HepG2 (cell line): Measurements from ENCODE around the gene SLC35F6. TPM values are rescaled to one million over a fixed set of nuclear protein-coding genes. Genes with fewer than 3 reads are reported as not detected.

ENCODE experiments used
- ATAC-seq: fragments of 200-7000 bp; cut with Tn5 transposase; 3 replicates; pipeline ENCODE4 v1.9.1; 2020; ENCODE audit warnings: mild to moderate bottlenecking, moderate library complexity
- BruUV-seq: library from RNA; stranded (reverse); fragments of 400-500 nt; replicated peaks from 2 replicates; lab custom pipeline; 2021; lab: Mats Ljungman, UMichigan
- CTCF ChIA-PET: fragments of 300-600 bp; formaldehyde crosslinking; extraction: SDS; loops from one replicate; lab custom pipeline; 2021; ENCODE audit warnings: low total read pairs, inconsistent platforms, low intra/inter-chr PET ratio; lab: Yijun Ruan, JAX
- POLR2A ChIA-PET: fragments of 350-600 bp; sonication (Branson Sonifier 250); formaldehyde crosslinking; loops from one replicate; lab custom pipeline; 2020; ENCODE audit warnings: antibody characterized with exemption, inconsistent platforms; lab: Yijun Ruan, JAX
- DNase-seq: peaks from one replicate; pipeline ENCODE4 v3.0.0-alpha.2; 2015; ENCODE audit warnings: low spot score
- FAIRE-seq: peaks from 3 replicates; lab custom pipeline; 2011; peaks lifted over from hg19 to GRCh38; lab: Jason Lieb, UNC
- H2AFZ ChIP-seq: one replicate; pipeline ENCODE4 v1.6.1; 2011; ENCODE audit warnings: low read length, inconsistent platforms
- H3K27ac ChIP-seq: fragments of 300-600 bp; 3 replicates; pipeline ENCODE4 v1.8.0; 2011; ENCODE audit warnings: mixed run types, mild to moderate bottlenecking, mixed read lengths, low read length, inconsistent platforms; ENCODE audit not compliant: insufficient read depth; ENCODE audit errors: extremely low read length
- H3K27me3 ChIP-seq, 2 experiments: fragments of 200-600 bp in 1 of 2; 2 replicates in 1 of 2; 3 replicates in 1 of 2; pipeline versions ENCODE4 v1.6.0 to v1.8.0; 2011; ENCODE audit warnings: low read length in 2 of 2, mild to moderate bottlenecking in 2 of 2, moderate library complexity in 2 of 2, inconsistent platforms in 1 of 2; ENCODE audit not compliant: insufficient read depth in 2 of 2, control insufficient read depth in 1 of 2
- H3K36me3 ChIP-seq, 2 experiments: fragments of 200-600 bp in 1 of 2; replicated peaks in 1 of 2; 2 replicates in 1 of 2; 3 replicates in 1 of 2; pipeline versions ENCODE4 v1.5.1 to v1.8.0; 2011; ENCODE audit warnings: low read length in 2 of 2, inconsistent platforms in 1 of 2; ENCODE audit not compliant: insufficient read depth in 2 of 2, control insufficient read depth in 1 of 2
- H3K4me1 ChIP-seq: 2 replicates; pipeline ENCODE4 v1.5.1; 2012; ENCODE audit warnings: low read length, inconsistent platforms; ENCODE audit not compliant: insufficient read depth
- H3K4me2 ChIP-seq: 2 replicates; pipeline ENCODE4 v1.6.0; 2011; ENCODE audit warnings: low read depth, low read length, inconsistent platforms
- H3K4me3 ChIP-seq, 3 experiments: fragments of 200-600 bp in 1 of 3; sonication (generic), shearing (Covaris generic) in 1 of 3; replicated peaks in 1 of 3; 2 replicates each; pipeline ENCODE4 v1.5.1; 2011 to 2016; ENCODE audit warnings: low read length in 3 of 3, inconsistent platforms in 2 of 3, low read depth in 2 of 3, mild to moderate bottlenecking in 2 of 3, control low read depth in 1 of 3, mixed read lengths in 1 of 3; ENCODE audit not compliant: insufficient read depth in 1 of 3
- H3K79me2 ChIP-seq: one replicate; pipeline ENCODE4 v1.6.1; 2011; ENCODE audit warnings: low read length, inconsistent platforms; ENCODE audit not compliant: insufficient read depth
- H3K9ac ChIP-seq: 2 replicates; pipeline ENCODE4 v1.6.0; 2011; ENCODE audit warnings: mild to moderate bottlenecking, low read depth, low read length, inconsistent platforms; ENCODE audit not compliant: insufficient read depth
- H3K9me3 ChIP-seq: 2 replicates; pipeline ENCODE4 v1.5.1; 2012; ENCODE audit warnings: mild to moderate bottlenecking, low read length
- H4K20me1 ChIP-seq: 2 replicates; pipeline ENCODE4 v1.6.0; 2011; ENCODE audit warnings: inconsistent platforms, mild to moderate bottlenecking, low read length, moderate library complexity; ENCODE audit not compliant: insufficient read depth
- CBX2 ChIP-seq, 2 experiments: fragments of 200-600 bp in 1 of 2; sonication (generic); formaldehyde crosslinking in 1 of 2; IDR thresholded peaks; 2 replicates each; pipeline versions ENCODE4 v1.7.0 to v1.8.1; 2018 to 2022; ENCODE audit warnings: low read depth in 2 of 2, low read length in 1 of 2, mild to moderate bottlenecking in 1 of 2, missing genetic modification reagents in 1 of 2
- CEBPB ChIP-seq: IDR thresholded peaks from 2 replicates; pipeline ENCODE4 v1.6.1; 2011; ENCODE audit warnings: low read depth, low read length, improper control_type of control experiment, borderline replicate concordance
- ERF ChIP-seq: IDR thresholded peaks from 2 replicates; pipeline ENCODE4 v1.6.1; 2018; ENCODE audit warnings: missing biosample characterization, missing genetic modification reagents
- HIC2 ChIP-seq: sonication (generic); formaldehyde crosslinking; IDR thresholded peaks from 2 replicates; pipeline ENCODE4 v1.9.0; 2022; ENCODE audit warnings: low read depth, missing genetic modification reagents
- MAFF ChIP-seq: IDR thresholded peaks from 2 replicates; pipeline ENCODE4 v1.6.1; 2011; ENCODE audit warnings: low read depth, low read length, improper control_type of control experiment
- MAFK ChIP-seq, 2 experiments: IDR thresholded peaks in 1 of 2; conservative IDR thresholded peaks in 1 of 2; 2 replicates each; pipeline ENCODE4 v1.6.1; 2011; ENCODE audit warnings: improper control_type of control experiment in 2 of 2, low read length in 2 of 2
- PPARG ChIP-seq: conservative IDR thresholded peaks from 2 replicates; pipeline ENCODE4 v1.6.1; 2016; ENCODE audit warnings: missing biosample characterization, missing genetic modification reagents
- RARA ChIP-seq: IDR thresholded peaks from 2 replicates; pipeline ENCODE4 v1.6.1; 2016; ENCODE audit warnings: missing genetic modification reagents, missing compliant biosample characterization
- RORA ChIP-seq: sonication (generic); formaldehyde crosslinking; IDR thresholded peaks from 2 replicates; pipeline ENCODE4 v1.5.0; 2020; ENCODE audit warnings: mild to moderate bottlenecking, missing genetic modification reagents, moderate library complexity
- RXRA ChIP-seq: sonication (generic); formaldehyde crosslinking; IDR thresholded peaks from 2 replicates; pipeline ENCODE4 v1.5.1; 2020; ENCODE audit warnings: missing genetic modification reagents
- RXRB ChIP-seq: IDR thresholded peaks from 2 replicates; pipeline ENCODE4 v1.6.1; 2016; ENCODE audit warnings: borderline replicate concordance, missing genetic modification reagents, missing compliant biosample characterization
- SMAD1 ChIP-seq: sonication (generic); formaldehyde crosslinking; IDR thresholded peaks from 2 replicates; pipeline ENCODE4 v1.4.0; 2020; ENCODE audit warnings: missing genetic modification reagents, low read depth, mild to moderate bottlenecking, borderline replicate concordance
- SOX5 ChIP-seq: IDR thresholded peaks from 2 replicates; pipeline ENCODE4 v1.6.1; 2016; ENCODE audit warnings: borderline replicate concordance
- ZBTB8A ChIP-seq: sonication (generic); formaldehyde crosslinking; IDR thresholded peaks from 2 replicates; pipeline ENCODE4 v1.4.0; 2020; ENCODE audit warnings: mild to moderate bottlenecking, low read depth, missing genetic modification reagents, borderline replicate concordance
- ZNF644 ChIP-seq: IDR thresholded peaks from 2 replicates; pipeline ENCODE4 v1.6.1; 2016; ENCODE audit warnings: low read depth
- ZNF687 ChIP-seq: sonication (generic); formaldehyde crosslinking; IDR thresholded peaks from 2 replicates; pipeline ENCODE4 v1.5.1; 2020; ENCODE audit warnings: mild to moderate bottlenecking, missing genetic modification reagents, moderate library complexity
- ZSCAN9 ChIP-seq: IDR thresholded peaks from 2 replicates; pipeline ENCODE4 v1.6.1; 2016; ENCODE audit warnings: borderline replicate concordance
- WGBS: methylation state at CpG from one replicate; pipeline ENCODE4 v1.1.6; 2017; ENCODE audit warnings: low lambda C conversion rate; 5-methylcytosine and 5-hydroxymethylcytosine counted together
- in situ Hi-C: cut with HindIII; loops from 2 replicates; pipeline ENCODE4 v1.10.0; 2017; ENCODE audit warnings: low pct_unique_long_range_greater_than_20kb; ENCODE audit not compliant: extremely low pct_ligation_motif_present
- intact Hi-C: fragments of 100-400 bp; cut with micrococcal nuclease; formaldehyde crosslinking; loops from one replicate; pipeline ENCODE4 v1.10.0; 2022; ENCODE audit not compliant: unreplicated experiment
- polyA plus RNA-seq, 8 experiments: library from polyadenylated mRNA; depleted of rRNA in 3 of 8; stranded (reverse) in 7 of 8; unstranded in 1 of 8; fragments of >200 nt; fragmentation: Illumina TruSeq in 4 of 8; extraction: Trizol in 4 of 8; gene quantifications; 2 replicates each; pipeline versions ENCODE4 v1.2.1 to v1.2.3, GENCODE V29; 2011 to 2016; ENCODE audit warnings: low read depth in 4 of 8, missing spikeins in 1 of 8, mixed read lengths in 1 of 8; ENCODE audit not compliant: insufficient read depth in 1 of 8
- total RNA-seq, 5 experiments: library from RNA; depleted of rRNA; stranded (reverse); fragments of >200 nt; fragmentation: Illumina TruSeq; extraction: Trizol; gene quantifications; 2 replicates each; pipeline ENCODE4 v1.2.3, GENCODE V29; 2016; ENCODE audit warnings: low read depth in 1 of 5

The SLC35F6 gene
- total and polyA plus RNA-seq, 2 of the 13 experiments (the other 11 are each of a cell fraction or from before 2014, with no cell fraction given), result 15.2 to 21.2 TPM

DNA sequence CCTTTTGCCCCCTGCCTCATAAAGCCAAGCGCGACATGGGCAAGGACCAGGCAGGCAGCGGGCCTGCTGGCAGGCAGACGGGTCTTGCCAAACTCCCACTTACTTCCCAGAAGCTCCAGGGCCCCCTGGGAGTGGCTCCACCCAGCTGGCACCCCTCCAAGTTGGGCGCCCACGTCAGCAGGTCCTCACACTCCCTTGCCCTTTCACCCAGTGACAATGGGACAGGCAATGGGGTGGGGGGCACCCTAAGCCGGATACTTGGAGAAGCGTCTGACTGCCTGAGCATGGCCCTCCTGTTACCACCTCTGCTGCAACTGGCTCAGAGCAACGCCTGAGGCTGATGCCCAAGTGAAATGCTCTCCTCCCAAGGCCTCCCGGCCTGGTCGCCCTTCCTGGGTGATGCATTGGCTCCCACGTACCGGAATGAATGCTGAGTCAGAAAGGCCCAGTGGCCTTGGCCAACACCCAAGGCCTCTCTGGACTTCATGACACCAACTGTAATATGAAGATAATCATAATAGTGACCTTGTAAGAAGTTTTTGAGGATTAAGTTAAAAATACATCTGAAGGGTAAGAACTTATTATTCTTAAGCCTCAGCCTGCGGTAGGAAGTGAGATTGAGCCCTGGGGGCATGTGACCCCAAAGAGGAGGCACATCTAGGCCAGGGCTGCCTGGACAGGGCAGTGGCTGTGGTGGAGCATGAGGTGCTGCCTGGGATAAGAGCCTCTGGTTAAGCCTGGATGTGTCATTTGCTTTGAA, 39.9 kb upstream of the SLC35F6 start:
- Histone ChIP-seq H3K4me1 (peaks cover 48% of the 10 kb centered on the region), H3K9ac (no peak overlapping the region), H3K27ac (no peak overlapping the region), H2AFZ (no peak overlapping the region), H3K27me3 (peaks cover 3 to 51% of the 10 kb centered on the region in 2 experiments; a peak in 4 of 5 replicates), H4K20me1 (no peaks in the 10 kb centered on the region), H3K4me2 (peak overlapping the region; percentile 23; the same call in 1 of the 2 replicates), H3K9me3 (no peaks in the 10 kb centered on the region), H3K36me3 (no peaks in the 10 kb centered on the region), H3K79me2 (no peaks in the 10 kb centered on the region), H3K4me3 (peak overlapping the region in 1 of 3 experiments; percentile 1; a peak in 1 of 6 replicates)
- BruUV-seq, result no TSS peak
- WGBS, result 21% methylated on average over 13 of the region's 14 CpGs
- ATAC-seq (peak; percentile 10; the same call in 1 of the 3 replicates), DNase-seq (peak; percentile 36), FAIRE-seq (no peak)
- ChIA-PET CTCF (no interaction called here), POLR2A (no interaction called here)
- in situ Hi-C loops, result no loop called here
- intact Hi-C loops, result loop anchor here (10.0 kb wide), 1 partner anchor 89 kb away; no protein-coding TSS in a partner anchor
- TF ChIP-seq MAFK (conservative IDR thresholded peaks at IDR 0.05 in 1 of 2, IDR thresholded peaks at IDR 0.05 in 1 of 2; ENCODE audit: low read length in 2 of 2) (peak; percentile 64 to 65), SMAD1 (CRISPR knock-in tag) (no peak), CBX2 (IDR thresholded peaks at IDR 0.05; ENCODE audit: low read depth, low read length) (no peak), CBX2 (CRISPR knock-in tag; IDR thresholded peaks at IDR 0.05; ENCODE audit: low read depth) (0 out of 2 replicates have a peak, but pooled peaks have one; percentile 25), MAFF (peak; percentile 58; the same call in 1 of the 2 replicates), RORA (CRISPR knock-in tag) (no peak), CEBPB (no peak), HIC2 (CRISPR knock-in tag) (peak; percentile 50; the same call in 1 of the 2 replicates), ERF (CRISPR knock-in tag) (no peak), PPARG (CRISPR knock-in tag) (peak; percentile 84), SOX5 (CRISPR knock-in tag) (0 out of 2 replicates have a peak, but pooled peaks have one; percentile 23), ZBTB8A (no peak), RXRB (peak; percentile 44; the same call in 1 of the 2 replicates), ZNF687 (CRISPR knock-in tag) (peak; percentile 40), ZNF644 (0 out of 2 replicates have a peak, but pooled peaks have one; percentile 54), RXRA (CRISPR knock-in tag) (peak; percentile 78), ZSCAN9 (no peak), RARA (CRISPR knock-in tag) (peak; percentile 21)
